Skeletal muscle satellite cell (primary cell): ENCODE results near the gene CDH26.

Experiments
- H3K27me3 ChIP-seq: 2 replicates; pipeline ENCODE4 v1.7.0; 2013; ENCODE audit warnings: low read length; ENCODE audit not compliant: control insufficient read depth, insufficient read depth
- H3K36me3 ChIP-seq: 2 replicates; pipeline ENCODE4 v1.7.0; 2013; ENCODE audit warnings: mild to moderate bottlenecking, control low read depth, low read length; ENCODE audit not compliant: insufficient read depth
- H3K4me1 ChIP-seq: 2 replicates; pipeline ENCODE4 v1.7.0; 2013; ENCODE audit warnings: low read length; ENCODE audit not compliant: control insufficient read depth, insufficient read depth
- H3K4me2 ChIP-seq: 2 replicates; pipeline ENCODE4 v1.7.0; 2013; ENCODE audit warnings: mild to moderate bottlenecking, low read length
- H3K4me3 ChIP-seq: 2 replicates; pipeline ENCODE4 v1.7.0; 2013; ENCODE audit warnings: low read length
- H3K9ac ChIP-seq: 2 replicates; pipeline ENCODE4 v1.7.0; 2013; ENCODE audit warnings: mild to moderate bottlenecking, low read depth, low read length, moderate library complexity
- H3K9me3 ChIP-seq: replicated peaks from 2 replicates; pipeline ENCODE4 v1.7.0; 2013; ENCODE audit warnings: mild to moderate bottlenecking, control low read depth, low read length

The CDH26 gene

DNA sequence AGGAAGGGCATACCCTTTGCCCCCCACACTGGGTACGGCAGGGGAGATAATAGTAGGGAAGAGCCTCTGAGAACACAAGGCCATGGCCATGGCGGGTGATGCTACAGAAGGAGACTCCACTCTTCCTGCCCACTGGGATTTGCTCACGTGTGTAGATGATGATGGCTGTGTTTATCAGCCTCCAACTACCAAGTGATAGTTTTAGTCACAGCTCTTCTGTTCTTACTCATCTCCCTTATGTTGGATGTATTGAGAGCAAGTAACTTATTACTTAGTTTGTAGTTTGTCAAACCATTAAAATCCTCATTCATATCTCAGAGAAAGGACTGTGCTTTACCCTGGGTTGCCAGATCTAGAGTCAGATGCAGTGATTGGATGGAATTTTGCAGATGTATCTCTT, 66.0 kb downstream of the CDH26 start:
- no peaks in the 10 kb centered on the region for H3K36me3 ChIP-seq
- no peak overlapping the region for H3K9ac ChIP-seq
- no peak overlapping the region for H3K4me2 ChIP-seq
- no peak overlapping the region for H3K4me3 ChIP-seq
- H3K4me1 ChIP-seq: no peaks in the 10 kb centered on the region
- H3K27me3 ChIP-seq: peaks cover 43% of the 10 kb centered on the region
- H3K9me3 ChIP-seq: no peaks in the 10 kb centered on the region

DNA sequence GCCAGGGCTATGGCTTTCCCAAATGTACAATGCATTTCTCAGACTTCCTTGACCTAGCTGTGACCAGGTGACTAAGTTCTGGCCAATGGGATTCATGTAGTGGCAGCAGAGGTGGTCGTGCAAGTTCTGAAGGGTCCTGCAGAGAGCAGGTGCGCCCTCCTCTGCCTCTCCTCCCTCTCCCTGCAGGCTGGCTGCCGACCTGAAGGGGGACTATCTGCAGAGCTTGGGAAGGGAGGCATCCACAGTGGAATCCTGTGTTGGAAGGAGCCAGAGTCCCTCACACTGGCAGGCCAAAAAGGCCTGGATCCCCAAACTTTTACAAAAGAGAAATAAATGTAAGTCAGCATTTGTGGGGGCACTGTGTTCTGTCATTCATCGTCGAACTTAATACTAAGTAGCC, 66.6 kb downstream of the CDH26 start:
- Histone ChIP-seq H3K4me3 (no peak overlapping the region), H3K36me3 (no peaks in the 10 kb centered on the region), H3K9ac (no peak overlapping the region), H3K4me2 (no peak overlapping the region), H3K9me3 (no peaks in the 10 kb centered on the region), H3K27me3 (peaks cover 43% of the 10 kb centered on the region), H3K4me1 (no peaks in the 10 kb centered on the region)

DNA sequence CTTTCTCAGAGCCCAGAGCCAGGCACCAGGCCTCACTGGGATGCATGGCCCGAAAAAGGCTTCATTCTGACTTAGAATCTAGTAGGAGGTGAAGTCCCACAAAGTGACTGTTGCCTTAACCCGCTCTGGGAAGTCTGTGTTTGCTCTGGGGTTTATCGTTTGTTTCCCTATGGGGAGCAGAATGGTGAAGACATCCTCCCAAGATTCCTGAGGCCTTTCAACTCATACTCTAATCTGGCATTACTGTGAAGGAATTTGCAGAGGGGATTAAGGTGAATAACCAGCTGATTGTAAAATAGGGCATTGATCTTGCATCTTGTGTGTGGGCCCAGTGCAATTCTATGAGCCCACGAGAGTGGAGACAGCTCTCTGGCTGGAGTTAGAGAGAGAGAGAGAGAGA, 67.8 kb downstream of the CDH26 start:
- H3K4me1 ChIP-seq: no peaks in the 10 kb centered on the region
- H3K27me3 ChIP-seq: peaks cover 43% of the 10 kb centered on the region
- H3K4me3 ChIP-seq: no peak overlapping the region
- H3K4me2 ChIP-seq: no peak overlapping the region
- no peaks in the 10 kb centered on the region for H3K9me3 ChIP-seq
- H3K36me3 ChIP-seq: no peaks in the 10 kb centered on the region
- H3K9ac ChIP-seq: no peak overlapping the region

DNA sequence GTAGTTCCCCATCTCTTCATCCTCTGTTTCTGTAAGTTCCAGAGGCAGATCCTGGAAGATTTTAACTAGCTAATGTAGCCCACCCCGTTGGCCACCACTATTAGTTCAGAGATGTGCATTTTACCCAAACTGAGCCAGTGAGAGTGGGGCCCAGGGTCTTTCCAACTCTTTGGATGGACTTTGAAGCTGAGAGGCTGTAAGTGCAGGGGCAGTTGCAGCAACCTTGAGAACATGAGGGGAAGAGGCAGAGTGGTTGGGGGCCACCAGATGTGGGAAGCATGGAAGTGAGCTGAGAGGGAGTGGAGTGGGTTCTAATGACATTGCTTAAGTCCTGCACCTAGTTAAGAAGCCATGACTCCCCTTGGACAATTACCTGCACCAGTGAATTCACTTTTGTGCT, 72.2 kb downstream of the CDH26 start:
- Histone ChIP-seq H3K36me3 (no peaks in the 10 kb centered on the region), H3K9me3 (no peaks in the 10 kb centered on the region), H3K4me3 (no peak overlapping the region), H3K27me3 (peaks cover 33% of the 10 kb centered on the region), H3K4me1 (no peaks in the 10 kb centered on the region), H3K4me2 (no peak overlapping the region), H3K9ac (no peak overlapping the region)

GRCh38 chr20:60031107-60031506, 72.9 kb downstream of the CDH26 start:
- Histone ChIP-seq H3K4me3 (no peak overlapping the region), H3K9me3 (no peaks in the 10 kb centered on the region), H3K27me3 (peaks cover 33% of the 10 kb centered on the region), H3K9ac (no peak overlapping the region), H3K4me2 (no peak overlapping the region), H3K4me1 (no peaks in the 10 kb centered on the region), H3K36me3 (no peaks in the 10 kb centered on the region)

DNA sequence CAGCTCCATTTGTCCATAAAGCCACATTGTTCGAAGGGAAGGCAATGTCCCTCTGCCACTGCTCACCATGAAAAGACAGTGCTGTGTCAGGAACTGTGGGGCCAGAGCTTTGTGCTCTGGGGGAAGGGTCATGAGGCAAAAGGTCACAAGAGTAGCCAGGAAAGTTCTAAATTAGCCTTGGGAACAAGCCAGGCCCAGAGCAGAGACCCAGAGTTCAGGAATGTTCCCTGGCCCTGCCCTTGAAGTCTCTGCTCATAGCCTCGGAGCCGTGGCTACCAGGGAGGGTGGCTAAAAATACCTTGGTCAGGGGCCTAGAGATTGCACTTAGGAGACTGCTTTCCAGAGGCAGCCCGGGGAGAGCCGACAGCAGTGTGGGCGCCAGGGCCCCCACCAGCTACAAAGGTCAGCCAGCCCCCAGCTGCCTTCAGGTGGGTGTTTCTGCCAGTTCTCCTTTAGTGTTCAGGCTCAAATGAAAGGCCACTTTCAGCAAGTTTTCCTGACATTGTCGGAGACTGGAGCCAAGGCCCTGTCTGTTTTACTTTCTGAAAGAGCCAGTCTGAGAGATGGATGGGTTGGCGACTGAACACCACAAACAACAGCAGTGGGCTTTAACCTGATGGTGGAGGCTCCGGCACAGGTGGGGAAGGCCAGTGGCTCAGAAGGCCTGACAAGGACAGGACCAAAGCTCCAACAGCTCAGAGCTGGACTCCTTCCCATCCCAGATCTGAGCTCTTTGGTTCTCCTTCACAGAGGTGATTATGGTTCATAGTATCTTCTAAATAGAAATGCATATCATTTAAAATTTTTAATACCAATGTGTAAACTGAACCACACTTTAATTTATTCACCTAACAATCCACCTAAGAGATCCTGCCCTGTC, 76.2 kb downstream of the CDH26 start:
- H3K27me3 ChIP-seq: peaks cover 23% of the 10 kb centered on the region
- no peak overlapping the region for H3K4me2 ChIP-seq
- no peaks in the 10 kb centered on the region for H3K36me3 ChIP-seq
- no peaks in the 10 kb centered on the region for H3K9me3 ChIP-seq
- H3K4me3 ChIP-seq: no peak overlapping the region
- H3K9ac ChIP-seq: no peak overlapping the region
- H3K4me1 ChIP-seq: no peaks in the 10 kb centered on the region

- peaks cover 23% of the 10 kb centered on the region for H3K27me3 ChIP-seq
- no peaks in the 10 kb centered on the region for H3K36me3 ChIP-seq
- no peaks in the 10 kb centered on the region for H3K9me3 ChIP-seq
- H3K4me1 ChIP-seq: no peaks in the 10 kb centered on the region
- H3K4me2 ChIP-seq: no peak overlapping the region
- no peak overlapping the region for H3K4me3 ChIP-seq
- no peak overlapping the region for H3K9ac ChIP-seq
These were observed 77.3 kb downstream of the CDH26 start for GRCh38 chr20:60035486-60035885.

DNA sequence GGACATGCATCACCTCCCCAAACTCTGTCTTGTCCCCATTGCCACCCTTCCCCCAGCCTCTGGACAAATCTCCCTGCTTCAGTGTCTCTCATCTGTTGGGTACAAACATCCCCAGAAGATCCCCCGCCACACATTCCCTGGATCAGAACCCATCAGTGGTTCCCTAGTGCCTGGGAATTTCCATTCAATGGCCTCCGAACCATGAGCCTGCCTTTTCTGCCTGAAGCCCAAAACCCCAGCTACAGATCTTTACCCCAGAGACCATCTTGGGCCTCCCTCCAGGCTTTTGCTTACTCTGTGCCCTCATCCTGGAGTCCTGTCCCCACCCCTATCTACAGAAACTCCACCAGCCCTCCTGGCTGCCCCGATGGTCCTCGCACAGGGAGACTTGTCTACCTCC, 78.1 kb downstream of the CDH26 start:
- no peaks in the 10 kb centered on the region for H3K36me3 ChIP-seq
- no peak overlapping the region for H3K9ac ChIP-seq
- H3K27me3 ChIP-seq: peaks cover 23% of the 10 kb centered on the region
- H3K4me1 ChIP-seq: peaks cover 3% of the 10 kb centered on the region
- no peak overlapping the region for H3K4me2 ChIP-seq
- H3K9me3 ChIP-seq: no peaks in the 10 kb centered on the region
- no peak overlapping the region for H3K4me3 ChIP-seq

DNA sequence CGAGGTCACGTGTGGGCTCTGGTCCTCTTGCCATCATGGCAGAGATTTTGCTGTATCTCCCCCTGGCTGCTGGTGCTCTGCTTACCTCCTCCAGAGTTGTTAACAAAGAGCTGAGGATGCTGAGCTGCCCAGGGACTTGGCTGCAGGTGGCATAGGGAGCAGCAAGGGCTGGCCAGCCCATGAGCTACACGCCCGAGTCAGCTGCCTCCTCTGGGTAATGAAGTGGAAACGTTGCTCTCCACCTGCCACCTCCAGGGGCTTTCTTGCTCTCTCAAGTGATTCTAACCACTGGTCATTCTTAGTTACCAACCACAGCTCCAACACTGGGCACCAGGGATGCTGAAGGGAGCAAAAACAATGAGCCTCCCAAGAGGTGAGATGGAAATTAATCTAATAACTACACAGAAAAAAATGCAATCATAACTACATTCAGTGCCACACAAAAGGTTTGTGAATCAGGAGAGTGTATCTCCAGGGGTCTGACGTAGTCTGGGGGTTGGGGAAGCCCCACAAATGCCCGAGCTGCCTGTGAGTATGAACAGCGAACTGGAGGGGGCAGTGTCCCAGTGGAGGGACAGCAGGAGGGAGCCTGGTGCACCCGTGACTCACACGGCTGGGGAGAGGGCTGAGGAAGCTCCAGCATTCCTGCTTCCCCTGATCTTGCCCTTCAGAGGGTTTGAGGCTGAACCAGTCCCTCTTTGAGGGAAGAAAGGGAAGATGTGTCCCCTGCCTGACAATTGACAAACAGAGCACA, 78.7 kb downstream of the CDH26 start:
- no peaks in the 10 kb centered on the region for H3K9me3 ChIP-seq
- no peak overlapping the region for H3K4me2 ChIP-seq
- H3K4me3 ChIP-seq: no peak overlapping the region
- H3K27me3 ChIP-seq: peaks cover 17% of the 10 kb centered on the region
- H3K36me3 ChIP-seq: no peaks in the 10 kb centered on the region
- H3K9ac ChIP-seq: no peak overlapping the region
- H3K4me1 ChIP-seq: peaks cover 6% of the 10 kb centered on the region

GRCh38 chr20:60038400-60039008, 80.3 kb downstream of the CDH26 start:
- Histone ChIP-seq H3K9ac (no peak overlapping the region), H3K9me3 (no peaks in the 10 kb centered on the region), H3K4me3 (no peak overlapping the region), H3K27me3 (peaks cover 16% of the 10 kb centered on the region), H3K4me1 (peaks cover 10% of the 10 kb centered on the region), H3K36me3 (no peaks in the 10 kb centered on the region), H3K4me2 (no peak overlapping the region)

GRCh38 chr20:60039526-60039925, 81.3 kb downstream of the CDH26 start:
- H3K27me3 ChIP-seq: peaks cover 16% of the 10 kb centered on the region

More at GRCh38 chr20:60039526-60039925, 81.3 kb downstream of the CDH26 start:
- Histone ChIP-seq H3K4me2 (no peak overlapping the region), H3K4me1 (peaks cover 10% of the 10 kb centered on the region), H3K4me3 (no peak overlapping the region), H3K9me3 (no peaks in the 10 kb centered on the region), H3K36me3 (no peaks in the 10 kb centered on the region), H3K9ac (no peak overlapping the region)
